CD4-positive, alpha-beta T cell treated with Interleukin-1 beta for 1 hour (primary cell): ENCODE measurements around the gene CDC25A.

Experiments
- DNase-seq, 2 donors: peaks; one replicate each; pipeline ENCODE4 v3.0.0-alpha.2; 2020 to 2022

CDC25A gene

DNA sequence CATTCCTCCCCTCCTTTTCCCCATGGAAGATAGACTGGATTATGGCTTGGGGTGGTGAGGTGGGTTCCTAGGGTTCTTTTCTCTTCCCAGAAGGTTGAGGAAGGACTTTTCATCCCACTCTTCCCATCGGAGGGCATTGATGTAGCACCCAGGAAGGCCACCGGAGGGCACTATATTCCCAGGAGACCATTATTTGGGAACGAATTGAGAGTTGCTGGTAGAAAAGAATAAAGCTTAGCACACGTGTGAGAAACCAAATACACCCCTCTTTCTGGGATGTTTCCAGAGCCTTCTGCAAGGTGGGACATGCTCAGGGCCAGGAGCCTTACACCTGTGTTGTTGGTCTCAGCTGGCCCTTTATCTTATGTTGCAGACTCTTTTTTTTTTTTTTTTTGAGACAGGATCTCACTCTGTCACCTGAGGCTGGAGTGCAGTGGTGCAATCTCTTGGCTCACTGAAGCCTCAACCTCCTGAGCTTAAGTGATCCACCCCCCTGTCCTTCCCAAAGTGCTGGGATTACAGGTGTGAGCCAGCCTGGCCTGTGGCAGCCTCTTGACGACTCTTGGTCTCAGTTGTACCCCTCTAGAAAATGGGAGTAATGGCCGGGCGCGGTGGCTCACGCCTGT lies 6.3 kb upstream of the CDC25A start:
- peak; percentile 14 to 21 for DNase-seq

DNA sequence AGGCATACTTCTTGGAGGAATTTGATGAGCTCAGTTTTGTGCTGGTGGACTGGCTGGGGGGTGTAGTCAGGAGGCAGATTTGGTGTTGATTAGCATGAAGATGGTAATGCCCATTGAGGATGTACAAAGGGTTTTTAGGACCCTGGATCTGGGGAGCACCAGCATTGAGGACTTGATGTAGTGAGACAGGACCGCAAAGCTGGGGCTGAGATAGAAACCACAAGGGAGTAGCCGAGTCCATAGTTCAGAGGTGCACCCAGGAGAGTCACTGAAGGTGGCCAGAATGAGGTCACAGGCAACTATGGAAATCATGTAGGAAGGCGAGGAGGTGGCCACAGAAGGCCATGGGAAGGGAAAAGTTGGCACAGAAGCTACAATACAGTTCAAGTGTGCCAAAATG lies 2.7 kb upstream of the CDC25A start:
- DNase-seq = no peak

DNA sequence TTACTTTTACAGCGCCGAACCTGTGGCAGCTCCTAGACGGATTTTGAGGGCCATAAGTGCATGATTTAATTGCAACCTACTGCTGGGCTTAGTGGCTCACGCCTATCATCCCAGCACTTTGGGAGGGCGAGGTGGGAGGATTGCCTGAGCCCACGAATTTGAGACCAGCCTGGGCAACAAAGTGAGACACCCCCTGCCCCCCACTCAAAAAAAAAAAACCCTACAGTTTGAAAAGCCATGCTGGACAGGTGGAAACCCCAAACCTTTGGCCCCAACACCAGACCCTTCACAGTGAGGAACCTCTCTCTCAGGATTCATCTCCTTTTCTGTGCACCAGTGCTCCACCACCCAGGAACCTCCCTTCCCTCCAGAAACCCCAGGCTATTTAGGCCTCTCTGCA lies 1.1 kb upstream of the CDC25A start:
- DNase-seq = no peak

DNA sequence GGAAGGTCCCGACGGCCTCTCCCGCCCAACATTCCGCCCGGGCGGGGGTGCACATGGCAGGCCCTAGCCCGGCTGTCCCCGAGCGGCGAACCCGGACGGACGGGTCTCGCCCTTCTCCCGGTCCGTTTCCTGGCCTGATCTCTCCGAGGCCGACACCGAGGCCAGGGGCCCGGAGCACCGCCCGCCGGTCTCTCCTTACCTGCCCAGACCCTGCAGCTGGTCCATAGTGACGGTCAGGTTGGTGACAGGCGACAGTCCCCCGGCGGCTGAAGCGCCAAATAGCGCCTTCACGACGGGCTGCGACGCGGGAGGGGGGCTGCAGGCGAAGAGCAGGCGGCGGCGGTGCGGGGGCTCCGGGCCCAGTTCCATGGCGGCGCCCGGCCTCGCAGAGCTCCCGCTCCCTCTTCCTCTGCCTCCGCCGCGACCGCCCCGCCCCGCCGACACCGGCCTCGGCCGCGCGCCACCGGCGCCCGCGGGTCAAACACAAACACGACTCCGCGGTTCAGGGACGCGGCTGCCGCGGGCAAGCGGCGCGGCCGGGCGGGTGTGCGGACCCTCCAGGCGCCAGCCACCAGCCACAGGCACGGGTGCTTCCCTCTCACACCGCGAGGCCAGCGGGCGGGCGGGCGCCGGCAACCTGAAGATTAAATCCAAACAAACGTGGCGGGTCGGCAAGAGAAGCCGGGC lies 495 bp downstream of the CDC25A start:
- peak in 1 of 2 donors; percentile 15 for DNase-seq

DNA sequence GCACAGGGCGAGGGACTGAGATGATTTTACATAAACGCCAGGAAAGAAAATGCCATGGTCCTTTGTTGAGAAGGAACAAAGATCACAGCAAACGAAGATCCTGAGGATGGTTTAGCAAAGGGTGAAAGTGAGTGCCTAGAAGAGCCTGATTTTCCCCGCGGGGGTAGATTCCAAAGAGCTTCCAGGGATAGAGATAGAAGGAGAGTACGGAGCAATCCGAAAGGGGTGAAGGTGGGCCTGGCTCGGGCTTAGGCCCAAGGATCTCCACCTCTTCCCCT lies 977 bp downstream of the CDC25A start:
- no peak for DNase-seq

DNA sequence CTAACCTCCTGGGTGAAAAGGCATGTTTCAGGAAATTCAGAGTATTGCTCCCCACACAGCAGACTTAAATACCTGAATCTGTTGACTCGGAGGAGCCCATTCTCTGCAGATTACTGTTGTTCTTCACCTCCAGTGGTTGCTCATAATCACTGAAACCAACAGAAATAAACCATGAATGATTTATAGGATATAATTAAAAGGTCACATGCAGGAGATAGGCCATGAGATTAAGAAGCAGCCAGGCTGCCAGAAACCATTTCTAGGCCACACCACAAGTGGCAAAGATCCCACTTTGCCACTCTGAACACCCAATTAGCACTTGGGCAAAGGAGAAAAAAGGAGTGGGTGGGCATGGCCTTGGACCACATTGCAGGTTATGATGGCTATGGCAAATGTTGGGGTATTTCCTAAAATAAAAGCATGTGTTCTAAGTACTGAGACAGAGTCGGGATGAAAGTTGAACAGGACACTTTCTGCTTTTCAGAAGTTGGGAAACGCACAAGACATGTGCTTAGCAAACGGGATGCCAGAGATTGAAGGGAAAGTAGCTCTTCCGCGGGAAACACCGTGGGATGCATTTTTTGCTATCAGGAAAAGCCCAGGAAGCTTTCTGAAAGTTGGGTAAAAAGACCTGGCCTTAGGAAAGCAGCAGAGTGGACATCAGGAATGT lies 1.5 kb downstream of the CDC25A start:
- DNase-seq = no peak

DNA sequence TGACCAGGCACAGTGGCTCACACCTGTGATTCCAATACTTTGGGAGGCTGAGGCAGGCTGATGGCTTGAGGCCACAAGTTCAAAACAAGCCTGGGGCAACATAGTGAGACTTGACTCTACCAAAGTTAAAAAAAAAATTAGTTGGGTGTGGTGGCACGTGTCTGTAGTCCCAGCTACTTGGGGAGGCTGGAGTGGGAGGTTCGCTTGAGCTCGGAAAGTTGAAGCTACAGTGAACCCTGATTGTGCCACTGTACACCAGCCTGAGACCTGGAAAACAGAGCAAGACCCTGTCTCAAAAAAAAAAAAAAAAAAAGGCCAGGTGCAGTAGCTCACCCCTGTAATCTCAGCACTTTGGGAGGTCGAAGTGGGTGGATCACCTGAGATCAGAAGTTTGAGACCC lies 3.1 kb downstream of the CDC25A start:
- no peak for DNase-seq

DNA sequence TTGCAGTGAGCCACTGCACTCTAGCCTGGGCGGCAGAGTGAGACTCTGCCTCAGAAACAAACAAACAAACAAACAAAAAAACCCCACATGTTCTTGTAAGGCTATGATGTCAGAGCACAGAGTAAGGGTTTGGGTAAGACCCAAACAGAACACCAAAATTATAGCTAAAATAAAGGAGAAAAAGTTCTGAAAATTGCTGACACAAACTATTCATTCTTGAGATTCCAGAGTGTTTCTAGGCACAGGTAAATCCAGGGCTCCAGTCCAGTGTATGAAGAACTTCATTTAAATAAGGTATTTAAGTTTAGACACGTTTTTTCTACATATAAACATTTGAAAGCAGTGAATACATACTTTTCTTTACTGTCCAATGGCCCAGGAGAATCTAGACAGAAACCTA lies 3.9 kb downstream of the CDC25A start:
- DNase-seq = no peak

DNA sequence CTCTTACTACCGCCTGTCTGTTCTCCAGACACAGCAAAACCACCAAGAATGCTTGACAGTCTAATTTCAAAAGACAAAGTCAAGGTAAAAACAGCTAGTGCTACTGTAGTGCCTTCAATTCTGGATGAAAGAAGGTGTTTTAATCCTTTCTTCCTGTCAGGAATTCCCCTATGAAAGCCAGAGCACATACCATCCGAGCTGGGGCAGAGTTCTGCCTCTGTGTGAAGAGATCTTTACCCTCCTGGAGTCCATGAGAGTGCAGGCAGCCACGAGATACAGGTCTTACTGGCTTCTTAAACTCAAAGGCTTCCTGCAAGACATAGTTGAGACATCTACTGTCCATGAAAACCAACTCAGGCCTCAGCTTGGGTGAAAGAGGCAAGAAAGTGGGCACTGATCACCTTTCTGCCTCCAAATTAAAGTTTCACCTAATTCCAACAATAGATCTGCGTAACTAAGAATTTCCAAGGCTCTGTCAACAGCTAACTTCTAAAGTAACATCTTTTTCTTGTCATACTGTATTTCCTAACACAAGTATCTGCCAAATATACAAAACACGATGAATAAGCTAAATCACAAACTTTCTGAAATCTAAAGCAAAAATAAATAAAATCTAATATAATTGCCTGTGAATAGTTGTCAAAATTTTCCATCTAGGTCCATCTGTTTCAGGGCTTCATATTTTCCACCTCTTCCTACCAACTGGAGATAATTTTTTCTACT lies 7.5 kb downstream of the CDC25A start:
- DNase-seq = no peak

DNA sequence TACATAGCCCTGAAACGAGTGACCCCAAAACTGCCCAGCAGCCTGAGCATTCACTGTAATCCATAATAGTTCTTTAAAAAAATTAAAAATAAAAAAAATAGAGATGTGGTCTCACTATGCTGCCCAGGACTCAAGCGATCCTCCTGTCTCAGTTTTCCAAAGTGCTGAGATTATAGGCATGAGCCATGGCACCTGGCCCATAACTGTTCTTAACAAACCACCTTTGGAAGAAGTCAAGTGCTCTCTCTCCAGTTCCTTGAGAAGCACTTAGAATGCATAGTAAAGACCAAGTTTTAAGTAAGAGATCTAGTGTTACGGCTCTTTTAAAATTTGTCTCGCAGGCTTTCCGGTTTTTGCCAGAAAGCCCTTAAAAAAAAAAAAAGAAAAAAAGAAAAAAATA lies 8.2 kb downstream of the CDC25A start:
- no peak for DNase-seq

DNA sequence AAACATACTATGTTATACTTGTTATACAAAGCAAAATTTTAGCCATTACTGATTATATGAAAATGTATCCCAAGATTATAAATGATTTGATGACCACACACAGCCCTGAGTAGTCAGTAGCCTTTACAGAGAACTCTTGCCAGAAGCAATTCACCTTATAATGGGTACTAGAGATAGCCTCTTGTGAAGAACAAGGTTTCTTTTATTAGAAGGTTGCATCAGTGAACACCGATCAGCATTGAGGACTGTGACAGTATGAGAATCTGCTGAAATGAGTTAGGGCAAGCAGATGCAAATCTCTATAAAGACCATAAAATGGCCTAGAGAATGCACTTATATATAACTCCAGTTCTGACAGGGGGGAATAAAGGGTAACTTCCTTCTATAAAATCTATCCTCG lies 10.1 kb downstream of the CDC25A start:
- DNase-seq = no peak

DNA sequence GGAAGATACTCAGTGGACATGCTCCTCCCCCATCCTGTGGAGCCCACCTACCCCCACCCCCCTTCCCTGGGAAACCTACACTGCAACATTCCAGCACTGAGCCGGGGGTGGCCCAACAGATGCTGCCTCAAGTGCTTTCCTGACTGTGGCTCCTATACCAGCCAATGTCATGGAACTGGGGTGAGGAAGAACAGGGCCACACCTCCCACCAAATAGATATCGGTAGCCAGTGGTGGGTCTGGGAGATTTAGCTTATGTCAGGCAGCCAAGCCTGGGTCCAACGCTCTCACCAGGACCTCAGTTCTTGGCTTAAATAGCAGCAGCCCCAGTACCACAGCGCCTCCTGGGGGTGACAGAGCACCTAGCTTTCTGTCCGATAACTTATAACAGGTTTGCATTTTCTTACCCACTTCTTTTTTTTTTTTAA lies 30.3 kb downstream of the CDC25A start:
- peak; percentile 30 to 41 for DNase-seq

DNA sequence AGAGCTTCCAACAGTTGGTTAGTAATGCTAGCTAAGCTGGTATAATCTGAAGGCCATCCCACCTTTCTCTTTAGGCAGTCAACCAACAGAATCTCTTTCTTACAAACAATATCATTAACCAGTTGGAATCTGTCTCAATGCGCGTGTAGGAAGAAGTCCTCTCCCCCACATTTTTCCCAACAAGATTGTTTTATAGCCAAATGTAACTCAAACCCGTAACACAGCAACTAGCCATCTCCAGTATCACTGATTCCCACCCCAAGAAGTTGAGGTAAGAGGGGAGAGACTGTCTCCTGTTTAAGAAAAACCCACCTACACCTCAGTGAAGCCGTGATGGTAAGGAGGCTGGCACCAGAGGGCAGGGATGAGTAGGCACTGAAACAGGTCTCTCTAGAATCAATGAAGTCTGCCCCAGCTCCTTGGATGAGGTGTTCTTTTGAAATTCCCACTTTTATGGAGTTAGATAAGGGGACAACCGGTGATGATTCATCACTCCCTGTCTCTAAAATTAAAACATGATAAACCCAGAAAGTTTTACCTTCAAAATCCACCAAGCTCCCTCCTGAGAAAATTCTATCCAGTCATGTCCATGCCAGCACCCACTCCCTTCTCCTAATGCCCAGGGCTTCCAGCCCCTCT lies 30.9 kb downstream of the CDC25A start:
- no peak for DNase-seq

DNA sequence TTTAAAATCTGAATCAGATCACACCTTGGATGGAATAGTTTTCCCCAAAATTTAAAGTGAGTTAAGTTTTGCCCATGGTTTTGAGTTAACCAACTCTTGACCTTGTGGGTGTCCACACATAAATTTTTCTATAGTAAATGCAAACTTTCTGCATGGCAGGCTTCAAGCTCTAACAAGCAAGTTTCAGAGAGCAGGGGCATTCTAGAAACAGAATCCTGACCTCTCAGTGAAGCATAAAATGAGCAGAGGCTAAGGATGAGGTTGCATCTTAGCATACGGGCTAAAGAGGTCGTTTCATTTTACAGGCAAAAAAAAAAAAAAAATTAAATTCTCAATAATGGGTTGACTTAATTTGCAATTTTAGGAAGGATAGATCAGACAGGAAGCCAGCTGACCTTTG lies 32.1 kb downstream of the CDC25A start:
- DNase-seq = no peak

DNA sequence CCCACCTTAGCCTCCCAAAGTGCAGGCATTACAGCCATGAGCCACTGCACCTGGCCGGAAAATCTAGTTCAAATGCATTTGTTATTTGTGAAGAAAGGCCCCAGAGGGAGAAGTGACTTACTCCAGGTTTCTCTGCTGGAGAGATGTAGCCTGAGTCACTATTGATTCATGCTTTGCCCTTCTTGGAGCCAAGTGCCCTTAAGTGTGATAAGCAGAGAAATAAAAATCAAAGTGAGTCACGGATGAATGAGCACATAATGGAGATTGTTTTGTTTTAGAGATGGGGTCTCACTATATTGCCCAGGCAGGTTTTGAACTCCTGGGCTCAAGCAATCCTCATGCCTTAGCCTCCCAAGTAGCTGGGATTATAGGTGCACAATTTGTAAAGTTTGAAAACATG lies 33.1 kb downstream of the CDC25A start:
- DNase-seq = no peak

DNA sequence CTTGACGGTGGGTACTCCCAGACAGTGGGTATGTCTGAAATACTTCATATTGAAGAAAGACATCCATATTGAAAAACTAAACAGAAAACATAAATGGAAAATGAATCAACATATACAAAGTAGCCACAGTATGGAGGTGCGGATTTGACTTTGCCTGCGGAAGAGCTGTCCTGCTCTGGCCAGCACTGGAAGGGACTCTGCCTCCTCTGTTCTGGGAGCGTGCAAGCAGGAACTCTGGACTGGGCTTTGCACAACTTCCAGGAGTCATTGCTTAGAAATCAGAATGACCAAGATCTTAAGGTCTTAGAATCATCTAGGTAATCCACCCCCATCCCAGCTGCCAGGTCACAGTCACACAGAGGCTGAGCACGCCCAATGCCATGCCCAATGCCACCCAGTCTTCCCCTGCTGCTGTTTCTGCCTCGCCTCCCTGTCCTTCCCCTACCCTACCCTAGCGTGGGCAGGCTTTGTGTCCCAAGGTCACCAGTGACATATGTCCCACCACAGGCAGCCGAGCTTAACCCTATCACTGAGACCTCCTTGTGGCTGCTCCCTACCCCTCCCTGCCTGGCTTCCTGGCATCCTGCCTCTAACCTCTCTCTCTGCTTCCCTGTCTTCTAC lies 36.3 kb downstream of the CDC25A start:
- no peak for DNase-seq

DNA sequence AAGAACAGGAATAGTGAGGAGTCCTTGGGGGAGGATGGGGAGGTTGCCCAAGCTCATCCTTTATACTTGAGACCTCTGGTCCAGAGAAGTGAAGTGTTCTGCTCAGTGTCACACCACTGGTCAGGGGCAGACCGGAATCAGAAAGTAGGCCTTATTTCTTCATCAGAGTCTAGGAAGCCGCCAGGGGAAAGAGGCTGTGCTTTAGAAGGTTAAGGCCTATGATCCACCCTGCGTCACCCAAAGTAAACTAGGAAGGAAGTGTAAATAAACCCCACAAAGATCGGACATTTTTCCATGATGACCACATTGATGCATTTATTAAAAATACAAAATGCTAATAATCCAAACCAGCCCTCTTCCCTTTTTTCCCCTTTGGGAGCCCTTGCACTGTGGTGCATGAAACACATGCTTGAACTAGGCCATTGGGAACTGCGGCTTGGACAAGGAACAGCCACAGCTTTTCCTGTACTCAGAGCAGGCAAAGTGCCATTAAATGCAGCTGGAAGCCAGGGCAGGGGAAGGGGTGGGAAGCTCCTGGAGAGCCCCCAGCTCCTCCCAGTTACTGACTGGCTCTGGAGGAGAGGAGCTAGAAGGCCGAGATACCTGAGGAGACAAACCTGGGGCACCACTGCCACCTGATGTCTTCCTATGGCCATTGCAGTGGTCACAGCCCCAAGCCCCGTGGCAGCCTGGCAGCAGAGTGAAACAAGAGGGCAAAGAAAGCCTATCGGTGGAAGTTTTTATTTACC lies 37.0 kb downstream of the CDC25A start:
- peak; percentile 38 to 54 for DNase-seq

DNA sequence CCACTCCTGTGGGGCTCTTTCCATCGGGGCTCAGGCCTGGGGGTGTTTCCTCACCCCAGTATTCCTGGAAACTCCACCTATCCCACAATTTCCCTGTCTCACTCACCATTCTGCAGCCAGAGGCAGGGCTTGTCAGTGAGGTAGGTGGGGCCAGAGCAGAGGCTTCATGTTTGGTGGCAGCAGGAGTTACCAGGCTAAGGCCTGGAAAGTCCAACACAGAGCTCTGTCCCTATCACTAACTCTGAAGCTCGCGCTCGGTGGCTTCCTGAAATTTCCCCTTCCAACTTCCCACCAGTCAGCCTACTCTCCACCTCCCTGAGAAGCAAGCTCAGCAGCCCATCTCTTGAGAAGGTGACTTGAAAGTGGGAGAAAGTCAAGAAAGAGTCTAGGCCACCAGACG lies 44.2 kb downstream of the CDC25A start:
- DNase-seq = no peak

DNA sequence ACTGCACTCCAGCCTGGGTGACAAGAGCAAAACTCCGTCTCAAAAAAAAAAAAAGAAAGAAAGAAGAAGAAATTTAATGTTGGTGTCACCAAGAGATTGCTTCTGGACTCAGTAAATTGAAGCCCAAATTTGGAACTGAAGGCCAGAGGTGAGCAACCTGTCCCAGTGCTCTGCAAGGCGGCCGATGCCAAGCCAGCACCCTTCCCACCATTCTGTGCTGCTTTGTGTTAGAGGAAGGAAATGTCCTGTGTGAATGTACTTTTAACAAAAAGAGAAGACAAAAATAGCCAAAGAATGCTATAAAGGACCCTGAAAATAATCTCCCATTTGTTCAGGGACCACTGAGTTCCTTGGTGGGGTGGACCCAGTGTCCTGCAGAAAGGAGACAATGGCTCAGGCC lies 44.6 kb downstream of the CDC25A start:
- no peak for DNase-seq

DNA sequence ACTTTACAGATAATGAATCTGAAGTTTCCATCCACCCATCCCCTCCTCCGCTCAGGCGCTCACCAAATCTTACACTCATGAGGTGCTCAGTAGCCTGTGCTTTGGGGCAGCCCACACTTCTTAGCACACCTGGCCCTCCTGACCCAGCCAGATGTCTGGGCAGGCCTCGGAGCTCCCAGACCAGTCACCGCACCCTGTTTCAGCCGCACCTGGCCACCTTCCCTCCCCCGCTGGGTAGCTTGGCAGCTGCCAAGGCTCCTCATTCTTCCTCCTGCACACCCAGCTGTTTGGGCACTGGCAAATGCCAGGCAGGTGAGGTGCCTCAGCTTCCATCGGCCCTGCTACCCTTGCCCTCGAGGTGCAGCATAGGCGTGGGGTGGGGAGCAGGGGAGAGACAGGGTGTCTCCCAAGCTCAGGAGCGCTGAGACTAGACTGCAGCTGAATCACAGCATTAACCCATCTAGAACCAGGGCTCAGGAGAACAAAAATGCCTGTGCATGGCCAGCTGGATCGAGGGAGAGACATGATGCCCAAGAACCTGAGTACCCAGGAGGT lies 45.8 kb downstream of the CDC25A start:
- DNase-seq = no peak

DNA sequence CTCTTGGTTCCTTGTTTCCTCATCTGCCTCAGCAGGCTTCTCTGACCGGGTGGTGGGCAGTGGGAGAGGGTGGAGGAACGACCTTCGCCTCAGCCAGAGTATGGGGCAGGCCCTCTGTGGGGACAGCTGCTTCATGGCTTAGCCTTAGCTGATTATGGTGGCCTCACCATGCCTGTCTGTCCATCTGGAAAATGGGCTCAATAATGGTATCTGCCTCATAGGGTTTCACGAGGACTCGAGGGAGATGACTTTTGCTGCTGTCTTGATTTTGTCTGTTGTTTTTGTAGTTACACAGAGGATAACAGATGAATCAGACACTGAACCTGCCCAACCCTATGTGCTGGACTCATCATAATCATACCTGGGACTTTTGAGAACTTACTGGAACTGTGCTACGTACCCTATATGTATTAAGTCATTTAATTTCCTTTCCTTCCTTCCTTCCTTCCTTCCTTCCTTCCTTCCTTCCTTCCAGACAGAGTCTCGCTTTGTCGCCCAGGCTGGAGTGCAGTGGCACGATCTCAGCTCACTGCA lies 46.5 kb downstream of the CDC25A start:
- no peak for DNase-seq
